ENCODE data around the gene SKIDA1.

The SKIDA1 gene

DNA sequence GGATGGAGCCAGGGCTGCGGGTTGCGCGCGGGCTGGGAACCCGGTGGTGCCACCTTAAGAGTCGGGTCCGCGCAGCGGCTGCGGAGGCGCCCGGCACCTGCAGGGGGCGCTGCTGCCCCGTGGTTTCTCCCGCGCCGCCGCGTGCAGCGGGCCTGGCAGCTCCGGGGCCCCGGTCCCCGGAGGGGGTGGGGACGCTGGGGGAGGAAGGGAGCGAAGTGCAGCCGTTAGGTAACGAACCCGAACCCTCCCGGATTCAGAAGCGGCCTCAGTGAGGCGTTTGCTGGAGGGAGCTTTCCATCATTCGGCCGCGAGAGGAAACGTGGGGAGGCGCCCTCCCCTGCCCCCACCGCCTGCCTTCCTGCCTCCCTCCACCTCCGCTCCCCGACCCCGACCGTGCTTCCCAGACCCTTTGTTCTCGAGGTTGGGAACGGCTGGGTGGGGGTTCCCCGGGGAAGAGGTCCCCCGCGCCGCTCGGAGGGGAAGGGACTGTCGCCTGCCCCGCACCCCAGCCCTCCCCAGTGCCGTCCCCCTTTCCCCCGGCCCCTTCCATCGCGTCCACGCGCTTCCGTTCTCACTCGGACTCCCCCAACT, 29.6 kb downstream of the SKIDA1 start:
- POLR2A ChIA-PET = interaction anchor here (0.5 to 3.2 kb wide), 13 partner anchors 13 to 243 kb away, joined by 3 to 56 read pairs (median 9); partner anchors contain the start of genes MLLT10 and SKIDA1

DNA sequence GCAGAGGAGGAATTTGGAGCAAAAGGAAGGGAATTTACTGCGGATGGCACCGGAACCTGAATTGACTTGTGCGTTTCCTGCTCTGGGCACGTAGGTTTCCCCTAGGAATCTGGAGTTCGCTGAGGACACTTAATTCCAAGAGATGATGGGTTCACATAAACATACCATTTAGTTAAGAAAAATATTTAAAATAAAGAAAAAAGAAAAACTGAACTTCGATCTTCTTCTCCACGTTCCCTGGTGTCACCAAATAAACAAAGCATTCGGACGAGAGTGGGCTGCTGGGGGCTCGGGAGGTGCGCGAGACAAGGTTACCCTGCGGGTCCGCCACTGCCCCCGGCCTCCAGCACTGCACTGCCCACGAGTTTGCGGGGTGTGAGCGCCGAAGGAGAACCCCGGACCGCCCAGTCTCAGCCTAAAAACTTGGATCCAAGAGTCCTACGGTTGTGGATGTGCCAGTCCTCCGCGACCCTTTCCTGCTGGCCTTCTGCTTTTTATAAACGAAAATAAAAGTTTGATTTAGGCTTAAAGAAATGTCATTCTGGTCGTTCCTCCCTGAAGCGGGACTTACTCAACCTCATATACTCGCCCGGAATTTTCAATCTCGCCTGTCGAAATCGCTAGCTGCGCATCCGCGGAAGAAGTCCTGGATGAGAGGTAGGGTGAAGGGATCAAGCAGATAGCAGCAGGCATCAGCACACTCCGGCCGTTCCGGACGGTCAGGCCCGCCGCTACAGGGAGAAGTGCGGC, 30.3 kb downstream of the SKIDA1 start:
- POLR2A ChIA-PET = interaction anchor here (1.3 to 3.2 kb wide), 11 partner anchors 14 to 236 kb away, joined by 4 to 56 read pairs (median 13); partner anchors contain the start of genes MLLT10 and SKIDA1
- no peak for DNase-seq (ENCODE audit: extremely low spot score)
- CTCF ChIA-PET = interaction anchor here (0.8 to 2.7 kb wide), 7 partner anchors 17 to 506 kb away, joined by 3 to 21 read pairs (median 4); no protein-coding TSS in a partner anchor
- TF ChIP-seq, protein P1, sequence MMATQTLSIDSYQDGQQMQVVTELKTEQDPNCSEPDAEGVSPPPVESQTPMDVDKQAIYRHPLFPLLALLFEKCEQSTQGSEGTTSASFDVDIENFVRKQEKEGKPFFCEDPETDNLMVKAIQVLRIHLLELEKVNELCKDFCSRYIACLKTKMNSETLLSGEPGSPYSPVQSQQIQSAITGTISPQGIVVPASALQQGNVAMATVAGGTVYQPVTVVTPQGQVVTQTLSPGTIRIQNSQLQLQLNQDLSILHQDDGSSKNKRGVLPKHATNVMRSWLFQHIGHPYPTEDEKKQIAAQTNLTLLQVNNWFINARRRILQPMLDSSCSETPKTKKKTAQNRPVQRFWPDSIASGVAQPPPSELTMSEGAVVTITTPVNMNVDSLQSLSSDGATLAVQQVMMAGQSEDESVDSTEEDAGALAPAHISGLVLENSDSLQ (IDR thresholded peaks at IDR 0.05) = no peak
- TF ChIP-seq BHLHE40 (IDR thresholded peaks at IDR 0.05; ENCODE audit: borderline replicate concordance) = no peak
- TF ChIP-seq FOXA1 (IDR thresholded peaks at IDR 0.05) = no peak
- TF ChIP-seq SP1 (IDR thresholded peaks at IDR 0.05) = no peak
- TF ChIP-seq ARNT (IDR thresholded peaks at IDR 0.05) = no peak

More for the DNA sequence above, 29.6 kb downstream of the SKIDA1 start:
- TF ChIP-seq L3MBTL2 (conservative IDR thresholded peaks at IDR 0.05) (peak; percentile 47; the same call in 1 of the 2 replicates), ARNT (IDR thresholded peaks at IDR 0.05) (peak; percentile 50; the same call in 1 of the 2 replicates)
- TF ChIP-seq, protein P1 (IDR thresholded peaks at IDR 0.05) = no peak
- CTCF ChIA-PET = interaction anchor here (0.6 to 2.7 kb wide), 11 partner anchors 16 to 505 kb away, joined by 3 to 21 read pairs (median 4); no protein-coding TSS in a partner anchor
- DNase-seq (ENCODE audit: extremely low spot score) = peak; percentile 95

DNA sequence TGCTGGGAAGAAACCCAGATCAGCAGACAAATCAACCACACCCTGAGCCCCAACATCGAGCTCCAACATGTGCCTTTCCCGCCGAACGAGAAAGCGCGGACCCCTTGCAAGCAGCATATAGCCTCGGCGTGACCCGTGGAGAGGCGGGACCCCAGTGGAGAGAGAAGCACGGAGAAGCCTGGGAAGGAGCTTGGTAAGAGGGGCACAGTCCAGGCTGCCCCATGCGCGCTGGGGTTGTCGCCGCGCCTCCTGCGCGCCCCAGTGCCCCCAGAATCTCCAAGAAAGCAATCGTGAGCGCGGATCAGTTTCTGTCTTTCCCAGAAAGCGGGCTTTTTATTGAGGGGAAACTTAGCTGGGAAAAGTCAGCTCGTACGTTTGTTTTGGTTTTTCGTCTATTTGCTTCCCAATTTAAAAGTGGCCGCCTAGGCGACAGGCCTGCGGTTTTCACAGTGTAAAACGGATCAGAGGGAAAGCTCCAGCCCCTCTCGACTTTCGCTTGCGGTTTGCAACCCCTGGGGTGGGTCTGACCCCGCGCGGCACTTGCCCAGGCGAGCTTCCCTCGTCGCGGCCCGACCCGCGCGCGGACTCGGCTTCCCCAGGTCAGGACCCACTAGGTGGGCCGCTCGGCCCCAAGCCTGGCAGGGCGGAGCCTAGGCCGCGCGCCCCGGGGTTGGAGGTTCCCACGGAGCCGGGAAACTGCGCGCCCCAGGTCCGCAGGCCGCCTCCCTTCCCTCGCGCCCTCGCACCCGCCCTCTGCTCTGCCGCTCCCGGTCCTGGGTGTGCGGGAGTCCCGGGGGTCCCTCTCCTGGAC, 31.1 kb downstream of the SKIDA1 start:
- no peak for TF ChIP-seq BHLHE40 (IDR thresholded peaks at IDR 0.05; ENCODE audit: borderline replicate concordance)
- no peak for TF ChIP-seq ARNT (IDR thresholded peaks at IDR 0.05)
- no peak for TF ChIP-seq ZNF384 (IDR thresholded peaks at IDR 0.05)
- TF ChIP-seq, protein P1 (IDR thresholded peaks at IDR 0.05) = no peak
- no peak for TF ChIP-seq HDGF (IDR thresholded peaks at IDR 0.05; ENCODE audit: borderline replicate concordance)
- no peak for TF ChIP-seq NFRKB (IDR thresholded peaks at IDR 0.05)
- no peak for TF ChIP-seq FOXK2 (IDR thresholded peaks at IDR 0.05)
- TF ChIP-seq LEF1 (IDR thresholded peaks at IDR 0.05; ENCODE audit: borderline replicate concordance) = no peak
- ChIA-PET CTCF (no interaction called here), POLR2A (interaction anchor here (1.3 kb wide), 1 partner anchor 32 kb away, joined by 5 read pairs; no protein-coding TSS in a partner anchor)
- DNase-seq (ENCODE audit: extremely low spot score) = no peak

DNA sequence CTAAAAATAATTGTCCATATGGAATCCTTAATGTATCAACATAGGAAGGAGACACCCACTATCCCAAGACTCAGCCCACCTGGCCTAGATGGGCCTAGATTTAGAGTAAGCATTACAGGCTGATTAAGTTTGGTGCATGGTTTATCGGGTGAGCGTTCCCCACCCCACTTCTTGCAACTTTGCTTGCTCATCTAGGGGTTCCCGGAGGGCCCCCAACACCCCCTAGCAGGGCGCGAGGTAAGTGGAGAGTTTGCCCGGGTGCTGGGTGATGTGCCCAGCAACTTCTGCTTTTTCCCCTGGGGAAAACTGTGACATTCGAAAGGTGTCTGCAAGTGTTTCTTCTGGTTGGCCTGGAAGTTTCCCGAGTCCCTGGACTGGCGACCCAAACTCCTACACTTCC, 31.7 kb downstream of the SKIDA1 start:
- ChIA-PET POLR2A (interaction anchor here (1.3 kb wide), 1 partner anchor 33 kb away, joined by 5 read pairs; no protein-coding TSS in a partner anchor), CTCF (interaction anchor here (1.1 kb wide), 1 partner anchor 215 kb away, joined by 5 read pairs; no protein-coding TSS in a partner anchor)
- no peak for DNase-seq (ENCODE audit: extremely low spot score)
- TF ChIP-seq SUZ12 (IDR thresholded peaks at IDR 0.05) (no peak), ZNF384 (IDR thresholded peaks at IDR 0.05) (no peak), FOXK2 (IDR thresholded peaks at IDR 0.05) (no peak), ARNT (IDR thresholded peaks at IDR 0.05) (no peak), CTBP1 (IDR thresholded peaks at IDR 0.05; ENCODE audit: borderline replicate concordance) (no peak), NFRKB (IDR thresholded peaks at IDR 0.05) (no peak), SP1 (IDR thresholded peaks at IDR 0.05) (no peak), LEF1 (IDR thresholded peaks at IDR 0.05; ENCODE audit: borderline replicate concordance) (no peak), L3MBTL2 (conservative IDR thresholded peaks at IDR 0.05) (no peak), HDGF (IDR thresholded peaks at IDR 0.05; ENCODE audit: borderline replicate concordance) (no peak), ELF4 (IDR thresholded peaks at IDR 0.05) (no peak), FOXM1 (IDR thresholded peaks at IDR 0.05; ENCODE audit: borderline replicate concordance) (no peak), BHLHE40 (IDR thresholded peaks at IDR 0.05; ENCODE audit: borderline replicate concordance) (no peak), FOXA1 (IDR thresholded peaks at IDR 0.05) (no peak)
- TF ChIP-seq, protein P1 (IDR thresholded peaks at IDR 0.05) = no peak

DNA sequence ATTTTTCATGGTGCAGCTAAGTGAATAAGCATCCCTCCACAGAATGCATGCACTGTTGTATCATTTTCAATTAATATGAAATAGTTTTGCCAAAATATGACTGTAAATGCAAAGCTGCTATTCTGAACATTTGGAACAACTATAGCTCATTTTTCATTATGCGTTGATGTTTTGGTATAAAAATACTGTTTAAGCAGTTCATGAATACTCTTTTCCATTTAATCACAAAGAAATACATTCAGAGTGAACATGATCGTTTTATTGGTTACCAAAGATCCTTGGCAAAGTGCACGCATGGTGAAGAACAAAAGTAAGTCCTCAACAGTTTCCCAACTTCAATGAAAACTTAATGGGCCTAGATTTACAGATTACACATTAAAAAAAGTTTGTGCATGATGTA, 33.1 kb downstream of the SKIDA1 start:
- ChIA-PET CTCF (no interaction called here), POLR2A (no interaction called here)
- TF ChIP-seq ELF4 (IDR thresholded peaks at IDR 0.05) (no peak), SUZ12 (IDR thresholded peaks at IDR 0.05) (no peak), FOXA1 (IDR thresholded peaks at IDR 0.05) (no peak), HDGF (IDR thresholded peaks at IDR 0.05; ENCODE audit: borderline replicate concordance) (no peak), NFRKB (IDR thresholded peaks at IDR 0.05) (no peak), FOXM1 (IDR thresholded peaks at IDR 0.05; ENCODE audit: borderline replicate concordance) (no peak), SP1 (IDR thresholded peaks at IDR 0.05) (no peak), ARNT (IDR thresholded peaks at IDR 0.05) (no peak), TARDBP (IDR thresholded peaks at IDR 0.05) (no peak), BHLHE40 (IDR thresholded peaks at IDR 0.05; ENCODE audit: borderline replicate concordance) (no peak), CTBP1 (IDR thresholded peaks at IDR 0.05; ENCODE audit: borderline replicate concordance) (no peak), L3MBTL2 (conservative IDR thresholded peaks at IDR 0.05) (no peak), FOXK2 (IDR thresholded peaks at IDR 0.05) (no peak)
- TF ChIP-seq, protein P1 (IDR thresholded peaks at IDR 0.05) = no peak
- DNase-seq (ENCODE audit: extremely low spot score) = no peak

Data from HEK293T (cell line).